ENCODE measurements around the gene RBM11. TPM values are rescaled to one million over a fixed set of nuclear protein-coding genes. Genes with fewer than 3 reads are reported as not detected.
"Not testable (repeated sequence)": the region's sequence is repeated elsewhere in the genome, so short reads cannot be mapped to it uniquely, and the experiment has no call there.

Gene RBM11, protein sequence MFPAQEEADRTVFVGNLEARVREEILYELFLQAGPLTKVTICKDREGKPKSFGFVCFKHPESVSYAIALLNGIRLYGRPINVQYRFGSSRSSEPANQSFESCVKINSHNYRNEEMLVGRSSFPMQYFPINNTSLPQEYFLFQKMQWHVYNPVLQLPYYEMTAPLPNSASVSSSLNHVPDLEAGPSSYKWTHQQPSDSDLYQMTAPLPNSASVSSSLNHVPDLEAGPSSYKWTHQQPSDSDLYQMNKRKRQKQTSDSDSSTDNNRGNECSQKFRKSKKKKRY
- total RNA-seq: not detected

DNA sequence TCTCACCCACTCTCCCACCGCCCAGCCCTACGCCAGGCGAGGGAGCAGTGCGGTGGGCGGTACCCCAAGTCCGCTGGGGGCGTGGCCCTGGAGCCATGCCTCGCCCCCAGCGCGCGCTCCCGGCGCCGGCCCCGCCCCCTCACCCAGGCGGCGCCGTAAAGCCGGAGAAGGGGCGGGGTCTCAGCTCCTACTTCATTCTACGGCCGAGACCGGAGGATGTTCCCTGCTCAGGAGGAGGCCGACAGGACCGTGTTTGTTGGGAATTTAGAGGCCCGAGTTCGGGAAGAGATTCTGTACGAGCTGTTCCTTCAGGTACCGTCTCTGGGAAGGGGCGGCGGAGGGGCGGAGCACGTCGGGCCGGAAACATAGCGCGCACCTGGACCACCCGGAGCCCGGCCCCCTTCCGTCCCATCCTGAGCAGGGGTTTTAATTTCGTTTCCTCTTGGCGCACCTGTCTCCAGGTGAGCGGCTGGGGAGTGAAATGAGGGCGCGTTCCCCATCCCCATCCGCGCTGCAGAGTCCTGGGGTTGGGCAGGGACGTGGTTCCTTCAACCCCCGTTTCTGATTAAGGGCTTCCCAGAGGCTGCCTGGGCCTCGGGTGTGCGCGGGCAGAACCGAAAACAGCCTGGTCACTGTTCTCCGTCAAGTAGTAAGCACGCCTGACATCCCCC, at the start of gene RBM11:
TSS of gene RBM11 (plus strand) at position 187 of the 671 bp plus-strand sequence. CDS start at position 217, 30 bp downstream.
- Histone ChIP-seq H3K36me3 (no peaks in the 10 kb centered on the region), H3K4me3 (peak within 1 kb of the TSS; percentile 56 to 63), H3K9me3 (no peaks in the 10 kb centered on the region), H3K4me1 (no peaks in the 10 kb centered on the region), H3K27ac (no peak within 1 kb of the TSS), H3K27me3 (no peaks in the 10 kb centered on the region)
- DNase-seq (ENCODE audit: low spot score in 2 of 2): peak in 1 of 2 donors; percentile 71
- intact Hi-C loops (cut with DNase I): no loop called here
- TF ChIP-seq, protein P1, sequence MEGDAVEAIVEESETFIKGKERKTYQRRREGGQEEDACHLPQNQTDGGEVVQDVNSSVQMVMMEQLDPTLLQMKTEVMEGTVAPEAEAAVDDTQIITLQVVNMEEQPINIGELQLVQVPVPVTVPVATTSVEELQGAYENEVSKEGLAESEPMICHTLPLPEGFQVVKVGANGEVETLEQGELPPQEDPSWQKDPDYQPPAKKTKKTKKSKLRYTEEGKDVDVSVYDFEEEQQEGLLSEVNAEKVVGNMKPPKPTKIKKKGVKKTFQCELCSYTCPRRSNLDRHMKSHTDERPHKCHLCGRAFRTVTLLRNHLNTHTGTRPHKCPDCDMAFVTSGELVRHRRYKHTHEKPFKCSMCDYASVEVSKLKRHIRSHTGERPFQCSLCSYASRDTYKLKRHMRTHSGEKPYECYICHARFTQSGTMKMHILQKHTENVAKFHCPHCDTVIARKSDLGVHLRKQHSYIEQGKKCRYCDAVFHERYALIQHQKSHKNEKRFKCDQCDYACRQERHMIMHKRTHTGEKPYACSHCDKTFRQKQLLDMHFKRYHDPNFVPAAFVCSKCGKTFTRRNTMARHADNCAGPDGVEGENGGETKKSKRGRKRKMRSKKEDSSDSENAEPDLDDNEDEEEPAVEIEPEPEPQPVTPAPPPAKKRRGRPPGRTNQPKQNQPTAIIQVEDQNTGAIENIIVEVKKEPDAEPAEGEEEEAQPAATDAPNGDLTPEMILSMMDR (IDR thresholded peaks at IDR 0.05): no peak

DNA sequence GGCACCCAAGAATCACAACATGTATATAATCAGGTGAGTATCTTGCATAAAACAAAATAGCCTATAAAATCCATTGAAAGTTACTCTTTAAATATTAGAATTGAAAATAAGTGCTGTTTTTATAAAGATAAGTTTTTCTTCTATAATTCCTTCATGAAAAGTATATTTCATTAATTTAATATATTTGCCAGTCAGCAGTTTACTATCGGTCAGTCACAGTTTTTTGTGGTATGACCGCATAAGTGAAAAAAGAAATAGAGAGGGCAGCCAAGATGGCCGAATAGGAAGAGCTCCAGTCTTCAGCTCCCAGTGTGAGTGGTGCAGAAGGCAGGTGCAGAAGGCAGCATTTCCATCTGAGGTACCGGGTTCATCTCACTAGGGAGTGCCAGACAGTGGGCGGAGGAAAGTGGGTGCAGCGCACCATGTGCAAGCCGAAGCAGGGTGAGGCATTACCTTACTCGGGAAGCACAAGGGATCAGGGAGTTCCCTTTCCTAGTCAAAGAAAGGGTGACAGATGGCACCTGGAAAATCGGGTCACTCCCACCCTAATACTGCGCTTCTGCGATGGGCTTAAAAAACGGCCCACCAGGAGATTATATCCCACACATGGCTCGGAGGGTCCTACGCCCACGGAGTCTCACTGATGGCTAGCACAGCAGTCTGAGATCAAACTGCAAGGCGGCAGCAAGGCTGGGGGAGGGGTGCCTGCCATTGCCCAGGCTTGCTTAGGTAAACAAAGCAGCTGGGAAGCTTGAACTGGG, 49.3 kb upstream of the RBM11 start:
- H3K36me3 ChIP-seq; DNase-seq (ENCODE audit: low spot score in 2 of 2); H3K27me3 ChIP-seq; H3K4me1 ChIP-seq; H3K4me3 ChIP-seq; H3K27ac ChIP-seq; H3K9me3 ChIP-seq; intact Hi-C loops (cut with DNase I): not testable (repeated sequence)

DNA sequence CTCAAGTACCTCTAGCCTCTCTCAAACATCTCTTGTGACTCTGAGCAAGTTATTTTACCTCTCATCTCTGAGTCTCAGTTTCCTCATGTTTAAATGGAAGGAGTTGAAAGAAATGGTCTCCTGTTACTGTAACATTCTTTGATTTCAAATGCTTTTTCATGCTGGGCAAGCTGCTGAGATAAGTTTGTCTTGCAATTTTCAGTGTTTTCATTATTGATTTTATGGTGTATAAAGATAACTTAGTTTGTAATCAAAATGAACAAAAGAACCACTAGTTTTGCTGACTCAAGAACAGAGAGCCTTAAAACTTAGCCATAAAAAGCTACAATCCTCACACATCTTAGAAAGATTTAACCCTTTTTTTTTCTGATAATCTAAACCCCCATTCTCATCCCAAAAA, 9.7 kb upstream of the RBM11 start:
- TF ChIP-seq, protein P1 (IDR thresholded peaks at IDR 0.05): no peak
- Histone ChIP-seq H3K9me3 (no peaks in the 10 kb centered on the region), H3K27me3 (no peaks in the 10 kb centered on the region), H3K4me1 (no peaks in the 10 kb centered on the region), H3K4me3 (no peak overlapping the region), H3K36me3 (no peaks in the 10 kb centered on the region), H3K27ac (no peak overlapping the region)
- no peak for DNase-seq (ENCODE audit: low spot score in 2 of 2)
- intact Hi-C loops (cut with DNase I): no loop called here

DNA sequence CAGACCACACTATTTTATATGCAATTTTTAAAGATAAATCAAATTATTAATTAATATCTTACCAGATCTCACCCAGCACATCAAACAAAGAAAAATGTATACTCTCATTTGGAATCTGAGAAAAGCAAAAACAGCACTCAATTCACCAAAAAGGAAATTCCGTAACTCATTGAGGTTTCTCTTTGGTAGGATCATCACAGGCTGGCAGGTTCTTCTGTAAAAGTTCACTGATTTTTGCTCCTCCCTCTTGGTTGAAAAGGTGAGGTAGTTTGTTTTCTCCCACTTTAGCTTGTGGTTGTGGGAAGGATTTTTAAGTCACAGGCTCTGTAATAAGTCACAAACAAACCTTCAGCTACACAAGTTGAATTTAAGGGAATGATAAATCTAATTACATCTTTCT, 5.2 kb upstream of the RBM11 start, which contains the start of gene LIPI:
TSS of gene LIPI (minus strand) at position 218 of the 400 bp plus-strand sequence. CDS start at position 108, 110 bp downstream.
- Histone ChIP-seq H3K9me3 (no peaks in the 10 kb centered on the region), H3K4me3 (no peak within 1 kb of the TSS), H3K27me3 (no peaks in the 10 kb centered on the region), H3K36me3 (no peaks in the 10 kb centered on the region), H3K27ac (no peak within 1 kb of the TSS), H3K4me1 (no peaks in the 10 kb centered on the region)
- intact Hi-C loops (cut with DNase I): no loop called here
- TF ChIP-seq, protein P1 (IDR thresholded peaks at IDR 0.05): no peak
- no peak for DNase-seq (ENCODE audit: low spot score in 2 of 2)

DNA sequence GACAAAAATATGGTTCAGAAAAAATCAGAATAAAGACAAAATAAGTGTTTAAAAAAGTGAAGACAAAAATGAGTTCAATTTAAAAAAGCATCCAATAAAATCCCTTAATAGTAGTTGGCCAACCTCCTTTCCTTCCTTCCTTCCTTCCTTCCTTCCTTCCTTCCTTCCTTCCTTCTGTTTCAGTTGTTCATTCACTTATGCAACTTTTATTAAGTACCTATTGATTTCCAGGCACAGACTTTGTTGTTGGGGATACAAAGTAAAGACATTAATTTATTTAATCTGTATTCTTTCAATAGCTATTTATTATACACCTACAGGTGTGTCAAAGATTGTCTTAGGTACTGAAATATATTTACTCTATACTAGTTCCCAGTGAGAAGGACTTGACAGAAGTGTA, 2.8 kb upstream of the RBM11 start:
- TF ChIP-seq, protein P1 (IDR thresholded peaks at IDR 0.05): no peak
- Histone ChIP-seq H3K9me3 (no peaks in the 10 kb centered on the region), H3K36me3 (no peaks in the 10 kb centered on the region), H3K27me3 (no peaks in the 10 kb centered on the region), H3K4me3 (no peak overlapping the region), H3K27ac (no peak overlapping the region), H3K4me1 (no peaks in the 10 kb centered on the region)
- no peak for DNase-seq (ENCODE audit: low spot score in 2 of 2)
- intact Hi-C loops (cut with DNase I): no loop called here

DNA sequence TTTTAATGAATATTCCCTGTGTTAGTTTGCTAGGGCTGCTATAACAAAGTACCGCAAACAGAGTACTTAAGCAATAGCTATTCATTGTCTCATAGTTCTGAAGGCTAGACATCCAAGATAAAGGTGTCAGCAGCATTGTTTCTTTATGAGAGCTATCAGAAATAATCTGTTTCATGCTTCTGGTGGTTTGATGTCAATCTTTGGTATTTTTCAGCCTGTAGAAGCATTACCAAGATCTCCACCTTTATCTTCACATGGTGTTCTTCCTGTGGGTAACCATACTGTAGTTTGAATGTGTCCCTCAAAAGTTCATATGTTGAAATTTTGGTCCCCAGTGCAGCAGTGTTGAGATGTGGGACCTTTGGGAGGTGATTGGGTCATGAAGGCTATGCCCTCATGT, 7.4 kb downstream of the RBM11 start:
- Histone ChIP-seq H3K27me3 (no peaks in the 10 kb centered on the region), H3K27ac (no peak overlapping the region), H3K4me3 (no peak overlapping the region), H3K36me3 (no peaks in the 10 kb centered on the region), H3K9me3 (no peaks in the 10 kb centered on the region), H3K4me1 (no peaks in the 10 kb centered on the region)
- intact Hi-C loops (cut with DNase I): no loop called here
- DNase-seq (ENCODE audit: low spot score in 2 of 2): no peak
- TF ChIP-seq, protein P1 (IDR thresholded peaks at IDR 0.05): no peak

All from ascending aorta (tissue), 2 donors.